GM18508 (cell line): ENCODE measurements around the gene POC5.
A peak's percentile ranks its signal among the peaks of the same experiment; 100 is the strongest.
"Not testable (repeated sequence)": the region's sequence is repeated elsewhere in the genome, so short reads cannot be mapped to it uniquely, and the experiment has no call there.

Experiments
- ATAC-seq: cut with Tn5 transposase; IDR thresholded peaks from one replicate; pipeline ENCODE4 v1.9.1; 2021; ENCODE audit warnings: moderate number of reproducible peaks; ENCODE audit not compliant: insufficient read depth, unreplicated experiment

Gene POC5, protein sequence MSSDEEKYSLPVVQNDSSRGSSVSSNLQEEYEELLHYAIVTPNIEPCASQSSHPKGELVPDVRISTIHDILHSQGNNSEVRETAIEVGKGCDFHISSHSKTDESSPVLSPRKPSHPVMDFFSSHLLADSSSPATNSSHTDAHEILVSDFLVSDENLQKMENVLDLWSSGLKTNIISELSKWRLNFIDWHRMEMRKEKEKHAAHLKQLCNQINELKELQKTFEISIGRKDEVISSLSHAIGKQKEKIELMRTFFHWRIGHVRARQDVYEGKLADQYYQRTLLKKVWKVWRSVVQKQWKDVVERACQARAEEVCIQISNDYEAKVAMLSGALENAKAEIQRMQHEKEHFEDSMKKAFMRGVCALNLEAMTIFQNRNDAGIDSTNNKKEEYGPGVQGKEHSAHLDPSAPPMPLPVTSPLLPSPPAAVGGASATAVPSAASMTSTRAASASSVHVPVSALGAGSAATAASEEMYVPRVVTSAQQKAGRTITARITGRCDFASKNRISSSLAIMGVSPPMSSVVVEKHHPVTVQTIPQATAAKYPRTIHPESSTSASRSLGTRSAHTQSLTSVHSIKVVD

DNA sequence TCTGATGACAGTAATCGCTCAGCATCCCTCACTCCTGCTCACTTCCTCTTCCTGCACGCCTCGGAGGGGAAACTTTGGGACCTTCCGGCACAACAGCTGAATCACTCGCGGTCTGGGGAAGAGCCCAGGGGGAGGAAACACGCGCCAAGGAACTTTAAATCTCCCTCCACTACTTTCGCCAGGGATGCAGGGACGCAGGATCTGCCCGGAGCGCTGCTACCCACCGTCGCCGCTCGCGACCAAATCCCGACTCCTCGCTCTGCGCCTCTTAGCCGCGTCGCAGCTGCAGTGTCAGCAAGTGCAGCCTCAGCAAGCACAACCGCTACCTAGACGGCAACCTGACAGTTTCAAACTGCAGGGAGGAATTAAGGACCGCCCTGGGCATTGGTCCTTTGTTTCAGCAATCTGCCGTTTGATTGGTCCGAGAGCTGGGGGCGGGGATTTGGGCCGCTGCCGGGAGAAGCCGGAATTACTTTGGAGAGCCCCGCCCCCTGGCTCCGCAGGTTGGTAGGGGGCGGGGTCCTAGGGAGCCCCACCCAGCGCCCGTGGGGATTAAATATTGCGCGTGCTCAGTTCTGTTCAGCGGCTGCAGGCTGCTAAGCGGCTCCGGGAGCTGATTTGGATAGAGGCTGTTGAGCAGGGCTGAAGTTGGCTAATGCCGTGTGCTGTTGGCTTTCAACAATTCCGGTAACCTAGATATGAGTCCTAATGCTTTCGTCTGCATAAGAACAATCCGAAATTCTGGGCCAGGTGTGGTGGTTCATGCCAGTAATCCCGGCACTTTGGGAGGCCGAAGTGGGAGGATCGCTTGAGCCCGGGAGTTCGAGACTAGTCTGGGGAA is at the start of gene POC5:
Gene POC5, minus strand, starts transcription at position 356 of the 841 bp plus-strand sequence. CDS start 4,500 bp downstream, outside the sequence.
- peak; percentile 86 for ATAC-seq

DNA sequence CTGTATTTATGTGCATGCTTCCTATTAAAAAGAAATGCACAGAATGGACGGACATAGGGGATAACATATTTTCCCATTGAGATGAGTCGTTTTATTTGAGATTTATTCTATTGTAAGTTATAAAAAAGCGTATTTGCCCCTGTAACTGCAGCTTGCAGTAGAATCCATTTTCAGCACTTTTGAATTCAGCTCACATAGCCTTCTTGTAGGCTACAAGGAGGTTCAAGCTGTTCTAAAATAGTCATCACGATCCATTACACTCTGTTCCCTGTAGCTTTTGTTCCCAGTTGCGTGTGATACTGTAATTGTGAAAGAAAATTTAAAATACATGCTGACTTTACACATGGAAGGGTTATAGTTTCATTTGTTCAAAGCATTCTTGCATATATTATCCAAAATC is 40.9 kb upstream of the POC5 start:
- no peak for ATAC-seq

DNA sequence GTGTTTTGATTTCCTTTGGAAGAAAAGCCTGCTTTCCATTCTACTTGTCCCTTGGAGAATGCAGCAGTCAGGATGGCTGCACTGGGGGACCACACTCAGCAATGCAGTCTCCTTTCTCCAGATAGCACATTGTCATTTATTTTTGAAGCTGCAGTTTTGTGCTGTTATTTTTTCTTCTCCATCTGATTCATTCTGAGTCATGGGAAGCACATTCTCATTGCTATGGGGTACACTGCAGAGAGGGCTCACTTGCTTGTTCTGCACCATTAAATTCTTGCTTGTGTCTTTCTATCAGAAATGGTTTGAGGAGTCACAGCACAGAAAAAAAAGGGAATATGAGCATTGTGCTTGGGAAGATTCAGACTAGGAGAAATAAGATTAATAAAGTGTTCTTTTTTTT is 39.7 kb upstream of the POC5 start:
- no peak for ATAC-seq

DNA sequence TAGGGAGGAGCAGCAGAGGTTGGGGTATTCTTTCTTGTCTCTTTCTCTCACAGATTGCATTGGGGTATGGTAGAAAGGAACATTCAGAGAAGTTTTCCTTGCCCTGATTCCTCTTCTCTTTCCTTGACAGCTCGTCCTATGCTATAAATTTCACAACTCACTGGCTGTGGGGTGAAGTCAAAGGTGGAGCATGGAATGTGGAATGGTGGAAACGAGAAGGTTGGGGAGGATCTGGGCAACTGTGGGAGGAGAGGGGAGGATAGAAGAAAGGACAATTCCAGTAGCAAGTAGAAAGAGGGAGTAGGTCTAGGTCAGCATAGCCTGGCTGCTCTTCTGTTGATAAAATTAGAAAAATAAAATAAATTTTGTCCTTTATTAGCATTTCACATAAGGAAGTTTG is 39.0 kb upstream of the POC5 start:
- no peak for ATAC-seq

DNA sequence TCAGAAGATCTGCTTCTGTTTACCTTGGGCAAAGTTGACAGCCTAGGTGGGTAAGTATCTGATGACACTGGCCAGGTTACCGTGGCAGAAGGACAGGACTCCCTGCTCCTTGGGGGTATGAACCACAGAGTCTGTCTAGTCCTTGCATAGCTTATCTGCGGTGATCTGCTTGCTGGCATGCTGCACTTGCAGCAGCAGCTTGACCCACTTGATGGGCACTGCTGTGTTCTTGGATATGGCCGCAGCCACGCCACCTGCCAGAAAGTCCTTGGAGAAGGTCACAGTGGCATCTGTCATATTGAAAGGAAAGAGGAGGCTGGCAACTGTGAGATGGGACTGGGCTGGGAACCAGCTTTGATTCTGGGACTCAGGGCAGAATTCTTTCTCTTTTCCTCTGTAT is 35.9 kb upstream of the POC5 start:
- no peak for ATAC-seq

DNA sequence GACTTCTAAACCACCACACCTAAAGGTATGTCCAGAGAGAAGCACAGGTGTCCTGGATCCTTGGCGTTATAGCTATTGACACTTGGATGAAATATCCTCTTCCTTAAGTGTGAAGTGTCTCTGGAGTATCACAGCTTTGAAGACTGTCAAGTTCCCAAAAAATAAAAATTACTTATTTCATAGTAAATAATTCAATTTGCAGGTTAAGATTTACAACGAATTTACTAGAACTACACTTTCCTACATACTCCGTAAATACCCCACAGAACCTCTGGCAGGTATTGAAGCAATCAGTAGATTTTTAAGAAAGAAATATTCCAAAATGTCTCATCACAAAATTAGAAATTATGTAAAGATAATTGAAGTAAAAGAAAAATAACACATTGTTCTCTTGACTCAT is 27.1 kb upstream of the POC5 start:
- no peak for ATAC-seq

DNA sequence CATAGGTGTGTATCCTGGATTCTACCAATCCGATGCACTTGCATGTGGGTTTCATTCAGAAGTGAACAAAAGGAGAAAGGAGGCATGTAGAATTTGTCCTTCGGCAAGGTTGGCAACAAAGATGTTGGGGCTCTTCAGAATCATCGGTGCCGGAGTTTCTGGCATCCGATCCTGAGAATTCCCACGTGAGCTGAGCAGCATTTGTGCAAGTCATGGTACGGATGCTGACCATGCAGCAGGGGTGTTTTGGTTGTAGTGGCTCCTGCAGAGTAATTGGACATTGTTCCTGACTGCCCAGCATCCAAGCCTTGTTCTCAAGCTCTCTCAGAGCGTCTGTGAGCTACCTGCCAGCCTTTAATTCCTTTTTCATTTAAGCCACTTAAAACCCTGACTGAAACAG is 19.0 kb upstream of the POC5 start:
- no peak for ATAC-seq

- ATAC-seq = no peak
Observed at GRCh38 chr5:75734913-75735789, 17.9 kb upstream of the POC5 start.

DNA sequence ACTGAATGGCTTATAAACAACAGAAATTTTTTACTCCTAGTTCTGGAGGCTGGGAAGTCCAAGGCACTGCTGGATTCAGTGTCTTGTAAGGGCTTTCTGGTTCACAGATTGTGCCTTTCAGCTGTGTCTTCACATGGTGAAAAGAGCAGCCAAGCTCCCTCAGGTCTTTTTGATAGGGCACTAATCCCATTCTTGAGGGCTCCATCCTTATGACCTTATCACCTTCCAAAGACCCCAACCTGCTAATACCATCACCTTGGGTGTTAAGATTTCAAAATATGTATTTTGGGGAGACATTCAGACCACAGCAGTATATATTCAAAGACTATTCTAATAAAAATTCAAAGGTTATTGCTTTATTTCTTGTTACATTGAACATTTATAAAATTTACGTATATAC is 16.5 kb upstream of the POC5 start:
- no peak for ATAC-seq

GRCh38 chr5:75731515-75731914 is 14.3 kb upstream of the POC5 start:
- ATAC-seq = not testable (repeated sequence)

DNA sequence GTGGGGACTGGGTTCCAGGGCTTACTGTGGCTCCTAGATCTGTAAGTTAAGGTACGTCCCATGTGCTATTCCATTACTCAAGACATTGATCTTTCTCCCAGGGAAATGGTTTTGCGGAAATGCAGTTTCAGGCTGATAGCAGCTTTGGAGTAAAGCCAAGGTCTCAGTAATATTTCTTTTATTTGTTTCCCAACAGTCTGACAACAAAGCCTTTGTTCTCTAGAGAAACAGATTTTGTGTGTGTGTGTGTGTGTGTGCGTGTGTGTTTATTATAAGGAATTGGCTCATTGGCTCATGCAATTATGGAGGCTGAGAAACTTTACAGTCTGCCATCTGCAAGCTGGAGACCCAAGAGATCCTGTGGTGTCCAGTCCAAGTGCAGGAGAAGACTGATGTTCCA is 12.1 kb upstream of the POC5 start:
- no peak for ATAC-seq

DNA sequence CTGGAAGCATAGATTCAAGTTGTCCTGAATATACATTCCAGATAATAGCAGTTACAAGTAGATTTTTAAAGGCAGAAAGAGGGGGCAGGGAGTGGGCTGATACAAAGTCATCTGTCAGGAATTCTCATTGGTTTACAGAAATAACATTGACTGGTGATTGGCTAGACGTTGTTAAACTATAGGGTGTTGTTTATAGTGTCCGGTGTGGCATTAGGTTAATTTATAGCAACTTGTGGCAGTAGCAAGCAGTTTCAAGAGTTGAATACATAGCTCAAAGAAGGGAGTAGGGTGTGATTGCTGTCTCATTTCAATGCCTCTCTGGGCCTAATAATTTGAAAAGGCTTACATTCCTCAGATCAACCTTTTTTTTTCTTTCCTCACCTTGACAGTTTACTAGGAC is 10.7 kb upstream of the POC5 start:
- ATAC-seq = no peak

DNA sequence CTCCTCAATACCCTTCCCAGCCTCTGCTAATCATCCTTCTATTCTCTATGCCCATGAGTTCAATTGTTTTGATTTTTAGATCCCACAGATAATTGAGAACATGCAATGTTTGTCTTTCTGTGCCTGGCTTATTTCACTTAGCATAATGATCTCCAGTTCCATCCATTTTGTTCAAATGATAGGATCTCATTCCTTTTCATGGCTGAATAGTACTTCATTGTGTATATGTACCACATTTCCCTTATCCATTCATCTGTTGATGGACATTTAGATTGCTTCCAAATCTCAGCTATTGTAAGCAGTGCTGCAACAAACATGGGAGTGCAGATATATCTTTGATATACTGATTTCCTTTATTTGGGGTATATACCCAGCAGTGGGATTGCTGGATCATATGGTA is 9.0 kb upstream of the POC5 start:
- ATAC-seq = not testable (repeated sequence)

- no peak for ATAC-seq
Observed at GRCh38 chr5:75723378-75723777, 6.1 kb upstream of the POC5 start.

GRCh38 chr5:75721573-75721972 is 4.3 kb upstream of the POC5 start:
- no peak for ATAC-seq

- no peak for ATAC-seq
Observed at GRCh38 chr5:75720882-75721281, 3.6 kb upstream of the POC5 start.

GRCh38 chr5:75716715-75717081 is 539 bp downstream of the POC5 start:
- peak; percentile 1 for ATAC-seq

DNA sequence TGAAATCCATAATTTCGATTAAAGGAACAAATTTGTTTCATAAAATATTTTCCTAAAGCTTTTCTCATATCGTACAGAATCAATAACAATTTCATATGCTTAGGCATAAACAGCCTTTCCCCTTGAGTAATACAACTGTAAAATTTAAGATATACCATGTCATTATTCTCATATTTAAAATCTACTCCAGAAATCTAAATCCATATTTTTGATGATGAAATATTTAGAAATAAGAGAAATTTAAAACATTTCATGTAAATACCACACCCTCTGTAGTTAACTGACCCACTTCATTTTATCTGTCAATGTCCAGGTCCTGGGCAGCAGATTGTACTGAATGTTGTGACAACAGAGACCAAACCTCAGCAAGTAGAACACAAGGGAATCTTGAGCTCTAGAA is 5.1 kb downstream of the POC5 start:
- ATAC-seq = no peak

DNA sequence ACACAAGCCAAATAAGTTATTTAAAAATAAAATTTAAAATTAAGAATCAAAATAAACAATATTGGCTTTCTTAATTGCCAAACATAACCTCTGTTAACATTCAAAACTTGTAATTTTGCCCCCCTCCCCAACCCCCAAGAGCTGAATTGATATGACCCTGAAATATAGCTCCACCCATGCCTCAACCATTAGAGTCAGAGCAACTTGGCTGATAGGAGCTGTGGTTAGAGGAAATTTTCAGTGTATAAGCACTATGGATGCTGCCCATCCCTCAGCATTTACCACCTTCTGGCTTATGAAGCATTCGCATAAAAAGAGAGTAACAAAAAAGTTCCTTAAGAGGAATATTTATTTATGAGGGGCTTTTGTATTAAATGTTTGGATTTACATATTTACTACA is 6.1 kb downstream of the POC5 start:
- ATAC-seq = no peak

- ATAC-seq = no peak
Observed at GRCh38 chr5:75710637-75711036, 6.6 kb downstream of the POC5 start.
